Amniotic epithelial cell (primary cell): ENCODE results near the gene NDUFV3.
A peak's percentile ranks its signal among the peaks of the same experiment; 100 is the strongest.
"Not testable (repeated sequence)": the region's sequence is repeated elsewhere in the genome, so short reads cannot be mapped to it uniquely, and the experiment has no call there.

Source experiments
- DNase-seq: peaks from one replicate; pipeline ENCODE4 v3.0.0-alpha.2; 2010; ENCODE audit warnings: low read depth

NDUFV3 gene

DNA sequence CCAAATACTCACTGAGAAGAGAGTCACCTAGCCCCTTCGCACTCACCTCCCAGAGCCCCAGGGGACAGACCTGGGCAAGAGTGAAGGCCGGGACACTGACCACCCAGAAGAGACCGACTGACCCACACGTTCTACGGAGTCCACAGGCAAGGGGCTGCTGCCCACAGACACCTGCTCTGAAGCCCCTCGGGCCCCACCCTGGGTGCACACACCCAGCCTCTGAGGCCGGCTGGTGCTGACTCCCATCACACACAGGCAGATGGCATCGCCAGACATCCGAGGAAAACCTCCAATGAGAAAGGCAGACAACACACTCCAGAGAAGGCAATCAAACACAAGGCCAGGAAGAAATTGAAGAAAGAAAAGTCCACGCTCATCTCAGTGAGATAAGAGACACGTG, 35.9 kb upstream of the NDUFV3 start:
- no peak for DNase-seq

GRCh38 chr21:42858185-42858847, 34.8 kb upstream of the NDUFV3 start:
- no peak for DNase-seq

- no peak for DNase-seq
Observed at GRCh38 chr21:42858957-42859890, 33.9 kb upstream of the NDUFV3 start.

DNA sequence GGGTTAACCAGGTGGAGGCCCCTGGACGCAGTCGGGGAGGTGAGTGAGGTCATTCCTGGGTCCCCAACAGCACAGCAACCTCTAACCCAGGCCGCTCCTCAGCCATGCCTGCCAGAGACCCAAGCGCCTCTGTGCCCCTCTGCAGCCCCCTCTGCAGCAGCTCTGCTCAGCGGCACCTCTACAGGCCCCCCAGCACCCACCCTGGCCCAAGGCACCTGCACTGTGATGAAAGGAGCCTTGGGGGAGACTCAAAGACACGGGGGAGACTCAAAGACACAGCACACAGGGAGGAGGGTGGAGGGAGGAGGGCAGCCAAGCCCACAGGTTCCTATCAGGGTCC, 33.2 kb upstream of the NDUFV3 start:
- DNase-seq, result no peak

- DNase-seq, result no peak
Observed at GRCh38 chr21:42860345-42860744, 32.8 kb upstream of the NDUFV3 start.

- no peak for DNase-seq
Observed at GRCh38 chr21:42861311-42861847, 31.7 kb upstream of the NDUFV3 start.

DNA sequence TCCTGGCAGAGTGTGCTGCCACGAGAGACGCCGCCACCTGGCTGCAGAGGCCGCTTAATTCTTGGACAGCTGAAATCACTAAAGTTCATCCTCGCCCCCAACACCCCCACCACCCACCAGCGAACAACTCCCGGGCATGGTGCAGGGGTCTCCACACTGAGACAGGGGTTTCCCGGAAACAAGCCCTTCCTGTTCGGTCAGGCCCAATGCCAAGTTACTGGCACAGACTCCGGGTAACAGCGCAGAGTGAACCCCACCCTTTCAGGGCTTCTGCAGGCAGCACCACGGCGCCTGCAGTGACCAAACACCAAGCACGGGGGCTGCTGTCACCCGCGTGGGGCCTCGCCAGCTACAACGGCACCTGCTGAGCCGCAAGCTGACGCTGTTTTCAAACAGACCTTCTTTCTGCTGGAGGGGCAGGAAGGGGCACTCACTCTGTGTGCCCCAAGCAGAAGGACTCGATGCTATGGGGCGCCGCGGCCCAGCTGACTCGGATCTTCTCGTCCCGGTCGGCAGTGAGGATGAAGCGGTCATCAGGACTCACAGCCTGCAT, 31.2 kb upstream of the NDUFV3 start:
- no peak for DNase-seq

- no peak for DNase-seq
Observed at GRCh38 chr21:42862774-42863503, 30.2 kb upstream of the NDUFV3 start.

- no peak for DNase-seq
Observed at GRCh38 chr21:42863504-42863870, 29.6 kb upstream of the NDUFV3 start.

GRCh38 chr21:42864286-42864685, 28.8 kb upstream of the NDUFV3 start:
- no peak for DNase-seq

- no peak for DNase-seq
Observed at GRCh38 chr21:42864815-42865775, 28.0 kb upstream of the NDUFV3 start.

- DNase-seq, result no peak
Observed at GRCh38 chr21:42865776-42866160, 27.3 kb upstream of the NDUFV3 start.

DNA sequence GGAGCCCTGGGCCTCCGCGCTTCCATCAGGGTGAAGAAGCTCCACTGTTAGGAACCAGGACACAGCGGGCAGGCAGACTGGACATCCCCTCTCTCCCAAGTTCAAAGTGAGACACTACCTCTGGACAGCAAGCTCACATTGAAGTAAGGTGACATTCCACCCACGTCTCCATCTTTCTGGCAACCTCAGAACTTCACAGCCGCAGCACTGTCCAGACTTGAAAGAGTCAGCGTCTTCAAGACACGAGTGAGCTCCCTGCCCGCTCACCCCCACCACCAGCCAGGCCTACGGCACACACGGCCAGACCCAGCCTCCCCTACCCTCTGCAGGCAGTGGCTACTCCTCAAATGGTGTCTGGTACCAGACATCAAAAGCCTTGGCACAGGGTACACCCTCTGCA, 24.9 kb upstream of the NDUFV3 start:
- DNase-seq, result no peak

- no peak for DNase-seq
Observed at GRCh38 chr21:42873096-42873495, 20.0 kb upstream of the NDUFV3 start.

DNA sequence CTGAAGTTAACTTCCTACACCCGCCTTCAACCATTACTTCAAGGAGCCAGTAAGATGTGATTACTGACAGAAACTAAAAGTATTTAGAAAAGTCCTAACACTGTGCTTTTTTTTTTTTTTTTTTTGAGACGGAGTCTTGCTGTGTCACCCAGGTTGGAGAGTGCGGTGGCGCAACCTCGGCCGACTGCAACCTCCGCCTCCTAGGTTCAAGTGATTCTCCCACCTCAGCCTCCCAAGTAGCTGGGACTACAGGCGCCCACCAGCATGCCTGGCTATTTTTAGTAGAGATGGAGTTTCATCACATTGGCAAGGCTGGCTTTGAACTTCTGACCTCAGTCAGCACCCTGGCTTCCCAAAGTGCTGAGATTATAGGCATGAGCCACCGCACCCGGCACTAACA, 17.3 kb upstream of the NDUFV3 start:
- not testable (repeated sequence) for DNase-seq

DNA sequence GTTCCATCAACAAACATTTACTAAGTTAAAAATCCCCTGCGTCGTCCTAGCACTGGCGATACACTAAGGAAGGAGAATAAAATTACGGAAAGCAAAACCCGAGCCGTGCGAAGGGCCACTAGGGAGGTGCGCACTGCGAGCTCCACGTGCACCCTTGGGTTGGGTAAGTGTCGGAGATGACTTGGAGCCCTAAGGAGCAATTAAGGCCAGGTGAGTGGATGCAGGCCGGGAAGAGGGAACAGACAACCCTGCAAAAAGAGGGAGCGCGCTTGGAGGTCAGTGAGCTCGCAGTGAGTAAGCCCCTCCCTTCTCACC, 14.5 kb upstream of the NDUFV3 start:
- DNase-seq, result no peak

GRCh38 chr21:42878993-42879787, 13.9 kb upstream of the NDUFV3 start, which contains the start of gene WDR4:
TSS of gene WDR4 (minus strand) at chr21:42879539. CDS start at chr21:42879495, 44 bp downstream.
- DNase-seq, result peak; percentile 95

GRCh38 chr21:42880352-42880751, 12.8 kb upstream of the NDUFV3 start:
- DNase-seq, result no peak

GRCh38 chr21:42883921-42884320, 9.2 kb upstream of the NDUFV3 start:
- DNase-seq, result no peak

GRCh38 chr21:42887326-42887725, 5.8 kb upstream of the NDUFV3 start:
- DNase-seq, result no peak

DNA sequence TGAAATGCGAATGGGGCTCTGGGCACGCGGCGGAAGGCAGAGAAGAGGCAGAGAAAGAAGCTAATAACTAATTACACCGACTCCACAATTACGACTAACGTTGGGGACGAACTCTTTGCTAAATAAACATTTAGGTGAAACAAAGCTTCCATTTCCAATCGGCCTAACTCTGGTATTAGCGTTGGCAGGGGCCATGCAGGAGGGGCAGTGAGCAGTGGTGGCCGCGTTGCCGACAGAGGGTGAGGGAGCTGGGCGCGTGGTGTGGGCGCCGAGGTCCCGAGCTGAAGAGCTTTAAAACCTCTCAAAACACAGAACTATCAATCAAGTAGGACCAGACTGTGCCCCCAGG, 553 bp upstream of the NDUFV3 start:
- DNase-seq, result no peak
